Femur (tissue), 1 donor: Measurements from ENCODE around the gene CAMTA1.

Experiments
- DNase-seq: peaks from one replicate; pipeline ENCODE4 v3.0.0-alpha.2; 2017

CAMTA1 gene

DNA sequence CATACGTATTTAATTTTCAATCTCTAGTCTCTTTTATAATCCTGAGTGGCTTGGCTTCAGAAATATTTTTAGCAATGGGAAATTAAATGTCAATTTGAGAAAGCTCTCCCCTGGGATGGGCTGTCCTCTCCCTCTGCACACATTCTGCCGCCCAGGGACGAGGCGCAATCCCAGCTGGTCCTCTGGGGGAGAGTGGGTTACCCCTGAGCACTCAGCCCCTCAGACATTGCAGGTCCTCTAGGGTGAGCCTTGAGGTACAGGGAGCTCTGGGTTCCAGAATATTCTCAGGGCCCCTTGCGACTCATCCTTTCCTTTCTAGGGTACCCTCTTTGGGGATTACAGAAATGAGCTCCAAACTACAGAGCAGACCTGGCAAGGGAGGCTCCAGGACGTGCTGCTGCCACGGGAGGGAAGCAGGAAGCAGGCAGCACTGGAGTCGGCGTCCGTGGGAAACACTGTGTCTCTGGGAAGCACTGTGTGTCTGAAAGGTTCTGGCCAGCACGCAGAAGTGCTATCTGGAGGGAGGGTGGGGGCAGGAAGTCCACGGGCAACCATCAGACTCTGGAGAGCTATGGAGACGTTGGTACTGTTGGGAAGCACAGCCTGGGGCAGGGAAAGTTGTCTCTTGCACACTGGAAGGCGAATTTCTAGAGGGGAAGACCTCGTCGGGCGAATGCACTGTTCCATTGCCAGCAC is 642.5 kb downstream of the CAMTA1 start:
- no peak for DNase-seq

DNA sequence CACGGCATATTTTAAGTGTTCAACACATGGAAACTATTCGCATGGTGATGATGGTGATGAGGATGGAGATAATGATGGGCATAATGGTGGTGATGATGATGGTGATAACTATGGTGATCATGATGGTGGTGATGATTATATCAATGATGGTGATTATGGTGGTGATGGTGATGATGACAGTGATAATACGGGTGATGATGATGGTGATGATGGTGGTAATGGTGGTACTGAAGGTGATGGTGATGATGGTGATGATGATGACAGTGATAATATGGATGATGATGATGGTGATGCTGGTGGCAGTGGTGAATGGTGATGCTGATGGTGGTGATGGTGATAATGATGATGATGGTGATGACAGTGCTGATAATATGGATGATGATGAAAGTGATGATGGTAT is 644.0 kb downstream of the CAMTA1 start:
- DNase-seq, result no peak

GRCh38 chr1:7430047-7430608 is 644.9 kb downstream of the CAMTA1 start:
- DNase-seq, result no peak

DNA sequence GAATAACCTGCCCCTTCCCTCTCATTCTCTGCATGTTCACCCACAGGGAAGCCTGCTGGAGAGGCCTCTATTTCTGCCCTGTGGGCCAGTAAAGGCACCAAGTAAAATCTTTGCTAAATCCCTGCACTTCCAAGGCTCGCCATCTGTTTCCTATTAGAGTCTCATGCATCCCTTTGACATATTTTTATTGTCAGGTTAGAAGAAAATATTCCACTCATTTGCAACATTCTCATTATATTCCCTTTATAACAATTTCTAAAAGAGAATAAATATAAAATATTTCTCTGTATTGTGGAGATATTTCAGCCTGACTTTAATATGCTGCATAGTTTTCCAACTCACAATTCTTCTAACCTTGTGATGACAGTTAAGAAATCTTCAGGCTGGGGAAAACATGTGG is 645.4 kb downstream of the CAMTA1 start:
- no peak for DNase-seq

DNA sequence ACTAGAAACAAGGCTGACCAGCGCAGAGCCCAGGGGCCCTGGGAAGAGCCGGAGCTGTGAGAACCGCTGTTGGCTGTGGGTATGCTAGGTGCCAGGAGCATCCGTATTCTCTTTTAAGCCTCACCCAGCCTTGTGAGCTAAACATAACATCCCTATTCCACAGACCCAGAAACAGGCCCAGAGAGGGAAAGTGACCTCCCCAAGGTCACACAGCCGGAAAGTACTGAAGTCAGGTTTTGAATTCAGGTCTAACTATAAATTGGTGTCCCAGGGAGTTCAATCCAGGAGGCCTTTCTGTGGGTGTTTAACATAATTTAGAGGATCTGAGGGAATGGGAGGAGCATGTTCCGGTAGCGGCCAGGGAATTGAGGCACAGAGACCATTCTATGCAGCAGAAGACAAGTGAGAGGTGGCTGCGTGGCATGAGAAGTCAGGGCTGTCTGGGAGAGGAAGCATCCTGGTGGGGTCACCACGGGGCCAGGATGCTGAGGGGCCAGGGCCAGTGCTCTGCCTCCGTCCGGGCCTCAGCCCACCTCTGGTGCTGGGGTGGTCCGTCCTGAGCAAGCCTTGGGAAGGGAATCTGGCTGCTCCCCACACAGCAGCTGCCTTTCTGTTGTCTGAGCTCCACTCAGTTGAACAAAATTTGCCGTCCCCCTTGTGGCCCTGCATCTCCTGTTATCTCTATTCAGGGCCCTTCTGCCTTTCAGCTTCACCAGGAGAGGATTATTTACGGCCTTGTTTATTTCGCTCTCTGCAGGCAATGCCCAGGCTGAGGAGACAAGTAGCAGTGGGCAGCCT is 647.0 kb downstream of the CAMTA1 start:
- DNase-seq, result no peak

DNA sequence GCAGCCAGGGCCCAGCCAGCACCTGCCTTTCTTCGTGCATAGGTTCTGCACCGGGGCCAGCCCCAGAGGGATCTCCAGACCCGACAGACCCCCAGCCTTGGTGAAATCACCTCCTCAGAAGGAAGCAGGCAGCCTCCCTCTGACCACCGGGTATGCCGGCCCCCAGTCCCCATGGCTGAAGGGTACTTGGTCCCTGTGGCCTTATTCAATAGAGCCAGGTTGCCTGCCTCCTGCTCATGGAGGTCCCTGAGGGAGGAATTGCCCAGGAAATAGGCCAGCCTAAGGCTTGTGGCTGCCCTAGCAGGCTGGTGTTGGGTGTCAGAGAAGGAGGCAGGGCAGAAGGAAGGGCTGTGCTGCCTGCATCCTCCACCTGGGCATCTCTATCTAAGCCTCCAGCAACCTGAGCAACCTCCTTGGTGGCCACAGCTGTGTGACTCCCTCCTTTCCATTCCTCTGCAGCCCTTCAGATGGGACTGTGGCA is 647.7 kb downstream of the CAMTA1 start:
- no peak for DNase-seq

GRCh38 chr1:7434566-7434965 is 649.3 kb downstream of the CAMTA1 start:
- DNase-seq, result no peak

DNA sequence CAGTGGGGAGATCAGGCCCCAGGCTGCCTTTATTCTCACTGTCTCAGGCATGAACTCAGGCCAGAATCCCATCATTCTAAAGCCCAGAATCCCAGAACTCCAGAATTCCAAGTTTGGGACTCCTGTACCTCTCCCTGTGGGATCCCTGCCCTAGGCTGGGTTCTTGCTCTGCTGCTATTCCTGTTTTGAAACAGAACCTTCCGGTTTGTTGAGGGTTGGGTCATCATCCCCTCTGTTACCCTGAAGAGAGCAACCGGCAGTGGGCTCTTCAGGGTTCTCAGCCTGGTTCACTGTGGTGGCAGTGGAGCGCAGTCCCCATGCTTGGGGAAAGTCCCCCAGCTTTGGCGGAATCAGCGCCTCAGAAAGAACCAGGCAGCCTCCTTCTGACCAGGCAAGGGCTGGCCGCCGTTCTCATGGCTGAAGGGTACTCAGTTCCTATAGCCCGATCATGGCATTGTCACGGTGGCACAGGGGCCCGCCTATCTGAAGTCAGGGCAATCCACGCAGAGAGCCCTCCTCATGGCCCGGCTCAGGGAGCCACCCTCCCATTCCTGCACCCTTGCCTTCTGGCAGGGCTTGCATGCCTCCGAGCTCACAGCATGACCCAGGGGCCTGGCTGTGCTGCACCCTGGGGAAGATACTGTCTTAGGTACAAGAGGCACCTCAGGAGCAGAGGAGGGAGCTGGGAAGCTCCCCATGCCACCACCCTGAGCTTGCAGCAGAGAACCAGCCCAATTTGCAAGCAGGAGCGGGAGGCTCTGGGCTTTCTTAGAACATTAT is 650.2 kb downstream of the CAMTA1 start:
- DNase-seq, result no peak

DNA sequence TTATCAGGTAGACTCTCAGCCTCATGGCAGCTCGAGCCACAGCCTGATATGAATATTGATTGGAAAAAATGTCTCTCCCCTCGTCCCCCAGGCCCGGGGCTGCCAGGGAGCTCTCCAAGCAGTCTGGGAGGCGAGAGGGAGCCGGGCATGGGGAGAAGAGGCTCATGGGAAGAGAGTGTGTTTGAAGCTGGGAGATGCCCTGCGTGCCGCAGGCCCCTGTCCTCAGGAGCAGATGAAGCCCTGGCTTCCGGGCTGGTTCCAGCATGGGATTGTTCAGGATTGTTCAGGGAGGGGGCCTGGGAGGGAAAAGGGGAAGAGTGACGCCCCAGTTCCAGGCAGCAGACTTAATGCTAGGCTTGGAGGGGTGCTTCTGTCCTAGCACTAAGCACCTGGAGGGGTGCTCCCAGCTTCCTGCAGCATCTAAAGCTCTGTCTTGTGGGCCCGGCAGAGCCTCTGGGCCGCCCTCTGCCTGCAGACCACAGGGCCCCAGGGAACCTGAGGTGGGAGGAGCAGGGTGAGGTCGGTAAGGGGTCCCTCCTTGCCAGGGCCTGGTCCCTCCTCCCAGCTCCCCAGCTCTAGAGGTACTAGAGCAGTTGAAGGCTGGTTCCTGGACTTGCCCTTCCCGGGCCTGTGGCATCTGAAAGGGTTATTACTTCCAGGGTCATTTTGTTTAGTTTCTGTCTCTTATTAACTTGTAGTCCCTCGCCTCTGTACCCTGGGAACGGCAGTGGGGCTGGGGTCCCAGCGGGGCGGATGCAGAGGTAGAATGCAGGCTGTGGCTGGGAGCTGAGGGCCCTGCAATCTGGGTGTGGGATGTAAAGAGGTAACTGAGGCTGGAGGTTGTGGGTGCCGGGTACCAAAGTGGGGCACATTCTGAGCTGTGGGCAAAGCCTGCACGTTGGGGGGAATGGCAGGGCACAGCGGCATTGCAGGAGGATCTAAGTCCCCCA is 651.1 kb downstream of the CAMTA1 start:
- DNase-seq, result no peak

DNA sequence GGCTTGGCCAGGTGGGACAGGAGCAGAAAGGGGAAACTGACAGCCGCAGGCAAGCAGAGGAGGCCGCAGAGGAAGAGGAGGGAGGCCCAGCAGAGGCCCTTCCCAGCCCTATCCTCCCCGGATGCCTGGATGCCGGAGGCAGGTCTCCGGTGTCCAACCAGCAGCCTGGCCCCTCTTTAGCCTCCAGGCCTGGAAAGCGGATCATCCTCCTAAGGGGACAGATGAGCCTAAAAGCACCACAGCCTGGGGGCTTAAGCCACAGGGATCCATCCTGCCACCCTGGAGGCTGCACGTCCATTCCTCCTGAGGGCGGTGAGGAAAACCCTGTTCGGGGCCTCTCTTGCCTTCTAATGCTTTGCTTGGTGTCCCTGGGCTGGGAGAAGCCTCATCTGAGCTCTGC is 651.8 kb downstream of the CAMTA1 start:
- no peak for DNase-seq

DNA sequence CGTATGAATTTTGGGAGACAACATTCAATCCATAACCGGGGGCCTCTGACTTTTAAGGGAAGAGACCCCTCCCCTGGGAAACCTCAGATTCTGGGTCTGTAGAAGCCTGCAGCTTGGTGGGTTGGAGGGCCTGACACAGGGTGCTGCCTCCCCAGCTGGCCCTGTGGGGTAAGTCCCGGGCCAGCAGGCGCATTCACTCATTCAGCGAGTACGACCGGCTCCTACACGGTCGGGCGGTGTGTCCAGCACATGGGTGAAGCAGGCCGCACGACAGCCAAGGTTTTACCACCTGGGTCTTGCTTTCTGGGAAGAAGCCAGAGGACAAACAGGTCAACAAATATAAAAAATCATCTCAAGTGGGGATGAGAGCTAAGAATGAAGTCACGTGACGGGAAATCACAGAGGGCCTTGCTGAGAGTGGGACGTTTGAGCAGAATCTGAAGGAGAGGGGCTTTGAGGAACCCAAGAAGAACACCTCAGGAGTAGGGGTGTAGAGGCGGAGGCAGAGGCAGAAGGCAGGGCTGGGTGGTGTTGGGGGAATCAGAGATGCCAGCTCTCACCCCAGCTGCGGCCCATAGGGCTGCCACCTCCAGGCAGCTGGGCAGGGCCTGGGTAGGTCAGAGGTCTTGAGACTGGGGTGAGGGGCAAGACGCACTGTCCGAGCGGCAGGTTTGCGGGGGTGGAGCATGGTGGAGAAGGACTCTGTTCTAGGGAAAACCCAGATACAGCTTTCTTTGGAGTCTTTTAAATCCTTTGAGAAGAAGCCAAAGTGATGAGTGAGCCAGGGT is 652.5 kb downstream of the CAMTA1 start:
- no peak for DNase-seq

DNA sequence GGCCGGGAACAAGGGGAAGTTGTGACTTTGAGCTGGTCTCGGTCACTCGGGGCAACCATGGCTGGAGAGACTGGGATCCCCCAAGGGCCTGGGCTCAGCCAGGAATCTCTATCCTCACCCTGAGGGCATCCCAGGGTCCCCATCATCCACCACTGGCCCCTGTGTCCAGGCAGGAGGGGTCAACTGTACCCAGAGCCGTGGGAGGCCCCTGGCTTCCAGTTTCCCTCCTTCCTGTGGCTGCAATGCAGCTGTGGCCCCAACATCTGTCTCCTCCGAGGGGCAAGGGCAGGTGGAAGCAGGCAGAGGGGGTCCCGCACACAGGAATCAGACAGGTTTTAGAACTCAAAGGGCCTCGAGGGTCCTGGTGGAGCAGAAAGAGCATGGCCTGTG is 653.1 kb downstream of the CAMTA1 start:
- DNase-seq, result no peak

GRCh38 chr1:7438921-7439655 is 653.8 kb downstream of the CAMTA1 start:
- no peak for DNase-seq

- no peak for DNase-seq
Observed at GRCh38 chr1:7440154-7440553, 654.9 kb downstream of the CAMTA1 start.

- DNase-seq, result no peak
Observed at GRCh38 chr1:7441143-7441841, 656.0 kb downstream of the CAMTA1 start.

- DNase-seq, result no peak
Observed at GRCh38 chr1:7442036-7442435, 656.8 kb downstream of the CAMTA1 start.

DNA sequence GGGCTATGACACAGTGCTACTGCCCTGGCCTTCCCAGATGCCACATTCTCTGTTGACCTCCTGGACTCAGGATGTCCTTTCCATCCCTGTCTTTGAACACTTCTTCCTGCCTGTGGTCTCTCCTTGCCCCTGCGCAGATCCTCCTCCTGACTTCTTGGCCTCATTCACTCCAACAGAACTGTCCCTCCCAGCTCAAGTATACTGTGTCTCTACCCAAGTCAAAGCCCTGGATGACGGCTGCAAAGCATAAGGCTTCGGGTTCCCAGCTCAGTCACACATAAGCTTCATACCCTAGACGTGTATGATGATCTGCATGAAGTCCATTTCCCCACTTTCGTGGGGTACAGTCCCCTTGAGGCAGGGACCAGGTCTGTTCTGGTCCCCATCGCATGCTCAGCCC is 657.7 kb downstream of the CAMTA1 start:
- no peak for DNase-seq

- DNase-seq, result no peak
Observed at GRCh38 chr1:7444363-7444762, 659.1 kb downstream of the CAMTA1 start.

GRCh38 chr1:7447093-7447492 is 661.8 kb downstream of the CAMTA1 start:
- DNase-seq, result no peak

- no peak for DNase-seq
Observed at GRCh38 chr1:7447736-7448135, 662.5 kb downstream of the CAMTA1 start.
